GM19372 (cell line): ENCODE data around the gene HSPH1.
"Not testable (repeated sequence)": the region's sequence is repeated elsewhere in the genome, so short reads cannot be mapped to it uniquely, and the experiment has no call there.

Experiments used
- ATAC-seq: cut with Tn5 transposase; IDR thresholded peaks from one replicate; pipeline ENCODE4 v1.9.1; 2021; ENCODE audit warnings: mild to moderate bottlenecking, low read depth, moderate library complexity; ENCODE audit not compliant: unreplicated experiment

Gene HSPH1

GRCh38 chr13:31100721-31101120 is 61.0 kb downstream of the HSPH1 start:
- no peak for ATAC-seq

GRCh38 chr13:31097911-31098434 is 63.7 kb downstream of the HSPH1 start:
- ATAC-seq = not testable (repeated sequence)

GRCh38 chr13:31096654-31097302 is 64.9 kb downstream of the HSPH1 start:
- no peak for ATAC-seq

GRCh38 chr13:31094331-31095015 is 67.2 kb downstream of the HSPH1 start:
- no peak for ATAC-seq

GRCh38 chr13:31093145-31093885 is 68.4 kb downstream of the HSPH1 start:
- ATAC-seq = no peak

- ATAC-seq = no peak
These were observed 69.1 kb downstream of the HSPH1 start for GRCh38 chr13:31092646-31093045.

GRCh38 chr13:31090961-31091624 is 70.6 kb downstream of the HSPH1 start:
- no peak for ATAC-seq

GRCh38 chr13:31090096-31090495 is 71.6 kb downstream of the HSPH1 start:
- no peak for ATAC-seq

GRCh38 chr13:31089649-31090048 is 72.1 kb downstream of the HSPH1 start:
- ATAC-seq = no peak

GRCh38 chr13:31088826-31089420 is 72.8 kb downstream of the HSPH1 start:
- no peak for ATAC-seq
